Esophagus squamous epithelium (tissue), 5 donors: ENCODE data around the gene TMEM213. TPM values are rescaled to one million over a fixed set of nuclear protein-coding genes. Genes with fewer than 3 reads are reported as not detected.

ENCODE experiments used
- DNase-seq: peaks from one replicate; lab custom pipeline; 2025; lab: John Stamatoyannopoulos, UW
- H3K27ac ChIP-seq, 4 donors: fragments of 200-600 bp; sonication (generic); one replicate each; pipeline ENCODE4 v1.5.1; 2016 to 2019; ENCODE audit warnings: mild to moderate bottlenecking in 1 of 4
- H3K27me3 ChIP-seq, 4 donors: fragments of 200-600 bp; sonication (generic); 1 replicate in 3 of 4; 2 replicates in 1 of 4; pipeline versions ENCODE4 v1.5.1 to v1.6.0; 2017 to 2021; ENCODE audit warnings: antibody characterized with exemption in 1 of 4
- H3K36me3 ChIP-seq, 3 donors: fragments of 200-600 bp; sonication (generic); one replicate each; pipeline ENCODE4 v1.5.1; 2016 to 2019
- H3K4me1 ChIP-seq, 3 donors: fragments of 200-600 bp; sonication (generic); one replicate each; pipeline ENCODE4 v1.5.1; 2017 to 2019
- H3K4me3 ChIP-seq, 4 donors: fragments of 200-600 bp; sonication (generic); 1 replicate in 3 of 4; 2 replicates in 1 of 4; pipeline ENCODE4 v1.5.1; 2016 to 2019; ENCODE audit warnings: mild to moderate bottlenecking in 2 of 4, moderate library complexity in 1 of 4
- H3K9me3 ChIP-seq, 3 donors: fragments of 200-600 bp; sonication (generic); one replicate each; pipeline ENCODE4 v1.5.1; 2016 to 2019
- POLR2A ChIP-seq, 4 donors: fragments of 450-650 bp; IDR thresholded peaks; one replicate each; pipeline ENCODE4 v1.6.1; 2017; ENCODE audit warnings: antibody characterized with exemption in 4 of 4, mild to moderate bottlenecking in 4 of 4, moderate library complexity in 3 of 4
- WGBS, 2 donors: methylation state at CpG; one replicate each; pipeline ENCODE4 v1.1.5; 2018; 5-methylcytosine and 5-hydroxymethylcytosine counted together
- intact Hi-C: fragments of 100-400 bp; cut with DNase I; formaldehyde crosslinking; loops from one replicate; pipeline ENCODE4 v1.15.0; 2022
- total RNA-seq, 4 donors: library from RNA; depleted of rRNA; stranded (reverse); fragments of >200 nt; gene quantifications; one replicate each; pipeline ENCODE4 v1.1.0, GENCODE V29; 2016
- TF ChIP-seq, protein P1 (sequence below), 6 experiments: fragments of 450-650 bp in 4 of 6; fragments of 200-600 bp in 2 of 6; sonication (generic) in 2 of 6; IDR thresholded peaks; one replicate each; pipeline ENCODE4 v1.5.1; 2016 to 2019; ENCODE audit warnings: antibody characterized with exemption in 6 of 6, mild to moderate bottlenecking in 4 of 6, moderate library complexity in 4 of 6
- donor health status: DM: yes; HTN: yes; CAD: no.

Gene TMEM213
- total RNA-seq, 4 donors from 2014 or later: 1.3 TPM; not detected in 3

GRCh38 chr7:138828302-138828701 is 30.5 kb downstream of the TMEM213 start:
- H3K4me1 ChIP-seq: no peaks in the 10 kb centered on the region
- H3K27me3 ChIP-seq: no peaks in the 10 kb centered on the region
- DNase-seq: no peak
- 39 to 42% methylated on average over 2 of the region's 2 CpGs for WGBS, 2 donors
- H3K4me3 ChIP-seq: no peak overlapping the region
- TF ChIP-seq, protein P1, sequence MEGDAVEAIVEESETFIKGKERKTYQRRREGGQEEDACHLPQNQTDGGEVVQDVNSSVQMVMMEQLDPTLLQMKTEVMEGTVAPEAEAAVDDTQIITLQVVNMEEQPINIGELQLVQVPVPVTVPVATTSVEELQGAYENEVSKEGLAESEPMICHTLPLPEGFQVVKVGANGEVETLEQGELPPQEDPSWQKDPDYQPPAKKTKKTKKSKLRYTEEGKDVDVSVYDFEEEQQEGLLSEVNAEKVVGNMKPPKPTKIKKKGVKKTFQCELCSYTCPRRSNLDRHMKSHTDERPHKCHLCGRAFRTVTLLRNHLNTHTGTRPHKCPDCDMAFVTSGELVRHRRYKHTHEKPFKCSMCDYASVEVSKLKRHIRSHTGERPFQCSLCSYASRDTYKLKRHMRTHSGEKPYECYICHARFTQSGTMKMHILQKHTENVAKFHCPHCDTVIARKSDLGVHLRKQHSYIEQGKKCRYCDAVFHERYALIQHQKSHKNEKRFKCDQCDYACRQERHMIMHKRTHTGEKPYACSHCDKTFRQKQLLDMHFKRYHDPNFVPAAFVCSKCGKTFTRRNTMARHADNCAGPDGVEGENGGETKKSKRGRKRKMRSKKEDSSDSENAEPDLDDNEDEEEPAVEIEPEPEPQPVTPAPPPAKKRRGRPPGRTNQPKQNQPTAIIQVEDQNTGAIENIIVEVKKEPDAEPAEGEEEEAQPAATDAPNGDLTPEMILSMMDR (IDR thresholded peaks at IDR 0.05): no peak
- no peak for TF ChIP-seq POLR2A (IDR thresholded peaks at IDR 0.05)
- intact Hi-C loops: no loop called here
- no peak overlapping the region for H3K27ac ChIP-seq
- H3K9me3 ChIP-seq: no peaks in the 10 kb centered on the region
- H3K36me3 ChIP-seq: no peaks in the 10 kb centered on the region

DNA sequence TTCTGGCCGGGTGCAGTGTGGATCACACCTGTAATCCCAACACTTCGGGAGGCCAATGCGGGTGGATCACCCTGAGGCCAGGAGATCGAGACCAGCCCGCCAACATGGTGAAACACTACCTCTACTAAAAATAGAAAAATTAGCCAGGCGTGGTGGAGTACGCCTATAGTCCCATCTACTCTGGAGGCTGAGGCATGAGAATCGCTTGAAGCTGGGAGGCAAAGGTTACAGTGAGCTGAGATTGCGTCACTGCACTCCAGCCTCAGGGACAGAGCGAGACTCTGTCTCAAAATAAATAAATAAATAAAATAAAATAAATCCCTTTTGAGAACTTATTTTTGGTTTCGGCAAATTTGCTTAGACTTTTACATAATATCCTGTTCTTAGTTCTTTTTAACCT is 31.5 kb downstream of the TMEM213 start:
- TF ChIP-seq POLR2A (IDR thresholded peaks at IDR 0.05): no peak
- TF ChIP-seq, protein P1 (IDR thresholded peaks at IDR 0.05): no peak
- DNase-seq: no peak
- no peaks in the 10 kb centered on the region for H3K27me3 ChIP-seq
- WGBS, 2 donors: 91 to 93% methylated on average over 11 of the region's 11 CpGs
- no peaks in the 10 kb centered on the region for H3K9me3 ChIP-seq
- no peaks in the 10 kb centered on the region for H3K4me1 ChIP-seq
- H3K36me3 ChIP-seq: no peaks in the 10 kb centered on the region
- intact Hi-C loops: no loop called here
- no peak overlapping the region for H3K4me3 ChIP-seq
- no peak overlapping the region for H3K27ac ChIP-seq

DNA sequence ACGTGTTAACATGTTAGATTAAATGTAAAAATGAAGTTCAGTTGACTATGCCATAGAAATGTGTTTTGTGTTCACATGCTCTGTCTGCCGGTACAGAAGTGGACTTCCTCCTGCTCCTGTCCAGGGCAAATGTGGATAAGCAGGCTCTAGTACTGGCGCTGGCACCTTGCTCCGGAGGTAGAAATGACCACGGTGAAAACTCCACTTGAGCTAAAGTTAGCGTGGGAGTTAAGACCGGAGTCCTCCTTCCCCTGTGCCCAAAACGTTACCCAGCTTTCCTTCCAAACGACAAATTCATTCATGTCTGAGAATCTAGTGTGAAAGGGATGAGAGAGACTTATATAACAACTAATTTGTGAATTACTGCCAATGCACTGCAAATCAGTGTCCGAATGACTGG is 35.2 kb downstream of the TMEM213 start:
- intact Hi-C loops: no loop called here

DNA sequence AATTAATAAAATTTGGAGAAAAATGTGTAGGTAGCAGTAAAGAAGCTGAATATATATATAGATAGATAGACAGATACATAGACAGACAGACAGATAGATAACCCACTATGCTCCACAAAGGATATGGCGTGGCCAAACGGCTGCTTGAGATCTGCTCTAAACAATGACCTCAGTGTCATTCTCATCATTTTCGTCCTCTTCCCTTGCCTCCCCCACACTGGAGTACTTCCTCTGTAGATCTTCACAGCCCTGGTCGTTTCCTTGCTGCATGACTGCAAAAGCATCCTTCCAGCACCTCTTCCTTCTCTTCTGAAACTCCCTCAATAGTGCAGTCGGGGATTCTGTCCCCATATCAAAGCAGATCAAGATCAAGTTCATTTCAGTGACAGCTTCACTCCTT is 35.8 kb downstream of the TMEM213 start:
- H3K36me3 ChIP-seq: no peaks in the 10 kb centered on the region
- no peak overlapping the region for H3K27ac ChIP-seq
- WGBS, 2 donors: 48 to 64% methylated on average over 5 of the region's 5 CpGs
- no peak for DNase-seq
- TF ChIP-seq, protein P1 (IDR thresholded peaks at IDR 0.05): no peak
- no peak for TF ChIP-seq POLR2A (IDR thresholded peaks at IDR 0.05)
- no peaks in the 10 kb centered on the region for H3K9me3 ChIP-seq
- H3K27me3 ChIP-seq: no peaks in the 10 kb centered on the region
- no peaks in the 10 kb centered on the region for H3K4me1 ChIP-seq
- intact Hi-C loops: no loop called here
- no peak overlapping the region for H3K4me3 ChIP-seq

More for the DNA sequence above, 35.2 kb downstream of the TMEM213 start:
- Histone ChIP-seq H3K27ac (no peak overlapping the region), H3K4me3 (no peak overlapping the region), H3K27me3 (no peaks in the 10 kb centered on the region), H3K4me1 (no peaks in the 10 kb centered on the region), H3K36me3 (no peaks in the 10 kb centered on the region), H3K9me3 (no peaks in the 10 kb centered on the region)
- WGBS, 2 donors: 88 to 90% methylated on average over 9 to 10 of the region's 10 CpGs
- TF ChIP-seq, protein P1 (IDR thresholded peaks at IDR 0.05): no peak
- no peak for TF ChIP-seq POLR2A (IDR thresholded peaks at IDR 0.05)
- DNase-seq: no peak

- no peak overlapping the region for H3K27ac ChIP-seq
- intact Hi-C loops: no loop called here
- H3K36me3 ChIP-seq: no peaks in the 10 kb centered on the region
- no peaks in the 10 kb centered on the region for H3K27me3 ChIP-seq
- H3K4me1 ChIP-seq: no peaks in the 10 kb centered on the region
- no peaks in the 10 kb centered on the region for H3K9me3 ChIP-seq
- H3K4me3 ChIP-seq: no peak overlapping the region
- TF ChIP-seq POLR2A (IDR thresholded peaks at IDR 0.05): no peak
- TF ChIP-seq, protein P1 (IDR thresholded peaks at IDR 0.05): no peak
- DNase-seq: no peak
- 82 to 90% methylated on average over 9 of the region's 9 CpGs for WGBS, 2 donors
Observed at GRCh38 chr7:138834583-138834982, 36.8 kb downstream of the TMEM213 start.
